Measurements from ENCODE around the gene GTF2I.
"Not testable (repeated sequence)": the region's sequence is repeated elsewhere in the genome, so short reads cannot be mapped to it uniquely, and the experiment has no call there.

Gene GTF2I

GRCh38 chr7:74756673-74757072 is 99.2 kb downstream of the GTF2I start:
- not testable (repeated sequence) for H3K4me1 ChIP-seq (ENCODE audit: insufficient read depth, low read length, poor library complexity, severe bottlenecking); H2AFZ ChIP-seq (ENCODE audit: low read length); H3K9ac ChIP-seq (ENCODE audit: low read depth, low read length, poor library complexity, severe bottlenecking); H3K4me2 ChIP-seq (ENCODE audit: low read depth, low read length, poor library complexity, severe bottlenecking); H3K4me3 ChIP-seq (ENCODE audit: low read length, poor library complexity, severe bottlenecking); H3F3A ChIP-seq (ENCODE audit: low read depth); H3K9me3 ChIP-seq (ENCODE audit: insufficient read depth, low read depth, low read length); H4K20me1 ChIP-seq (ENCODE audit: insufficient read depth, low read length, poor library complexity, severe bottlenecking); H3K79me2 ChIP-seq (ENCODE audit: insufficient read depth, low read length); H3K27me3 ChIP-seq (ENCODE audit: insufficient read depth, low read length, poor library complexity, severe bottlenecking); H3K36me3 ChIP-seq (ENCODE audit: insufficient read depth, low read length); H3K9me2 ChIP-seq (replicated peaks; ENCODE audit: low read depth, low read length)

GRCh38 chr7:74758268-74758667 is 100.8 kb downstream of the GTF2I start:
- H3K79me2 ChIP-seq (ENCODE audit: insufficient read depth, low read length); H3F3A ChIP-seq (ENCODE audit: low read depth); H3K4me3 ChIP-seq (ENCODE audit: low read length, poor library complexity, severe bottlenecking); H3K4me1 ChIP-seq (ENCODE audit: insufficient read depth, low read length, poor library complexity, severe bottlenecking); H3K9me2 ChIP-seq (replicated peaks; ENCODE audit: low read depth, low read length); H3K36me3 ChIP-seq (ENCODE audit: insufficient read depth, low read length); H3K9ac ChIP-seq (ENCODE audit: low read depth, low read length, poor library complexity, severe bottlenecking); H3K9me3 ChIP-seq (ENCODE audit: insufficient read depth, low read depth, low read length); H3K4me2 ChIP-seq (ENCODE audit: low read depth, low read length, poor library complexity, severe bottlenecking); H4K20me1 ChIP-seq (ENCODE audit: insufficient read depth, low read length, poor library complexity, severe bottlenecking); H2AFZ ChIP-seq (ENCODE audit: low read length); H3K27me3 ChIP-seq (ENCODE audit: insufficient read depth, low read length, poor library complexity, severe bottlenecking): not testable (repeated sequence)

- not testable (repeated sequence) for H3K9ac ChIP-seq (ENCODE audit: low read depth, low read length, poor library complexity, severe bottlenecking); H3K9me3 ChIP-seq (ENCODE audit: insufficient read depth, low read depth, low read length); H3K4me1 ChIP-seq (ENCODE audit: insufficient read depth, low read length, poor library complexity, severe bottlenecking); H3K4me3 ChIP-seq (ENCODE audit: low read length, poor library complexity, severe bottlenecking); H3K9me2 ChIP-seq (replicated peaks; ENCODE audit: low read depth, low read length); H3F3A ChIP-seq (ENCODE audit: low read depth); H2AFZ ChIP-seq (ENCODE audit: low read length); H3K79me2 ChIP-seq (ENCODE audit: insufficient read depth, low read length); H3K4me2 ChIP-seq (ENCODE audit: low read depth, low read length, poor library complexity, severe bottlenecking); H4K20me1 ChIP-seq (ENCODE audit: insufficient read depth, low read length, poor library complexity, severe bottlenecking); H3K36me3 ChIP-seq (ENCODE audit: insufficient read depth, low read length); H3K27me3 ChIP-seq (ENCODE audit: insufficient read depth, low read length, poor library complexity, severe bottlenecking)
These were observed 101.5 kb downstream of the GTF2I start for GRCh38 chr7:74758982-74759381.

GRCh38 chr7:74765205-74765918 is 107.8 kb downstream of the GTF2I start:
- H3K36me3 ChIP-seq (ENCODE audit: insufficient read depth, low read length); H3K9me3 ChIP-seq (ENCODE audit: insufficient read depth, low read depth, low read length); H3K4me3 ChIP-seq (ENCODE audit: low read length, poor library complexity, severe bottlenecking); H3K9me2 ChIP-seq (replicated peaks; ENCODE audit: low read depth, low read length); H3K79me2 ChIP-seq (ENCODE audit: insufficient read depth, low read length); H2AFZ ChIP-seq (ENCODE audit: low read length); H3K9ac ChIP-seq (ENCODE audit: low read depth, low read length, poor library complexity, severe bottlenecking); H4K20me1 ChIP-seq (ENCODE audit: insufficient read depth, low read length, poor library complexity, severe bottlenecking); H3K4me1 ChIP-seq (ENCODE audit: insufficient read depth, low read length, poor library complexity, severe bottlenecking); H3F3A ChIP-seq (ENCODE audit: low read depth); H3K4me2 ChIP-seq (ENCODE audit: low read depth, low read length, poor library complexity, severe bottlenecking); H3K27me3 ChIP-seq (ENCODE audit: insufficient read depth, low read length, poor library complexity, severe bottlenecking): not testable (repeated sequence)

GRCh38 chr7:74766509-74766908 is 109.0 kb downstream of the GTF2I start:
- not testable (repeated sequence) for H3K9me3 ChIP-seq (ENCODE audit: insufficient read depth, low read depth, low read length); H3K4me2 ChIP-seq (ENCODE audit: low read depth, low read length, poor library complexity, severe bottlenecking)

GRCh38 chr7:74766991-74767390 is 109.5 kb downstream of the GTF2I start:
- H3F3A ChIP-seq (ENCODE audit: low read depth); H3K27me3 ChIP-seq (ENCODE audit: insufficient read depth, low read length, poor library complexity, severe bottlenecking); H3K9me2 ChIP-seq (replicated peaks; ENCODE audit: low read depth, low read length); H3K9ac ChIP-seq (ENCODE audit: low read depth, low read length, poor library complexity, severe bottlenecking); H3K4me1 ChIP-seq (ENCODE audit: insufficient read depth, low read length, poor library complexity, severe bottlenecking); H2AFZ ChIP-seq (ENCODE audit: low read length); H3K9me3 ChIP-seq (ENCODE audit: insufficient read depth, low read depth, low read length); H3K79me2 ChIP-seq (ENCODE audit: insufficient read depth, low read length); H3K36me3 ChIP-seq (ENCODE audit: insufficient read depth, low read length); H3K4me2 ChIP-seq (ENCODE audit: low read depth, low read length, poor library complexity, severe bottlenecking); H3K4me3 ChIP-seq (ENCODE audit: low read length, poor library complexity, severe bottlenecking); H4K20me1 ChIP-seq (ENCODE audit: insufficient read depth, low read length, poor library complexity, severe bottlenecking): not testable (repeated sequence)

More at GRCh38 chr7:74766509-74766908, 109.0 kb downstream of the GTF2I start:
- H3K4me1 ChIP-seq (ENCODE audit: insufficient read depth, low read length, poor library complexity, severe bottlenecking); H3F3A ChIP-seq (ENCODE audit: low read depth); H3K36me3 ChIP-seq (ENCODE audit: insufficient read depth, low read length); H3K4me3 ChIP-seq (ENCODE audit: low read length, poor library complexity, severe bottlenecking); H3K27me3 ChIP-seq (ENCODE audit: insufficient read depth, low read length, poor library complexity, severe bottlenecking); H4K20me1 ChIP-seq (ENCODE audit: insufficient read depth, low read length, poor library complexity, severe bottlenecking); H3K9ac ChIP-seq (ENCODE audit: low read depth, low read length, poor library complexity, severe bottlenecking); H2AFZ ChIP-seq (ENCODE audit: low read length); H3K9me2 ChIP-seq (replicated peaks; ENCODE audit: low read depth, low read length); H3K79me2 ChIP-seq (ENCODE audit: insufficient read depth, low read length): not testable (repeated sequence)

- not testable (repeated sequence) for H3K9me3 ChIP-seq (ENCODE audit: insufficient read depth, low read depth, low read length); H3F3A ChIP-seq (ENCODE audit: low read depth); H3K79me2 ChIP-seq (ENCODE audit: insufficient read depth, low read length); H3K36me3 ChIP-seq (ENCODE audit: insufficient read depth, low read length); H3K4me1 ChIP-seq (ENCODE audit: insufficient read depth, low read length, poor library complexity, severe bottlenecking); H3K4me2 ChIP-seq (ENCODE audit: low read depth, low read length, poor library complexity, severe bottlenecking); H3K4me3 ChIP-seq (ENCODE audit: low read length, poor library complexity, severe bottlenecking); H3K9me2 ChIP-seq (replicated peaks; ENCODE audit: low read depth, low read length); H3K27me3 ChIP-seq (ENCODE audit: insufficient read depth, low read length, poor library complexity, severe bottlenecking); H2AFZ ChIP-seq (ENCODE audit: low read length); H4K20me1 ChIP-seq (ENCODE audit: insufficient read depth, low read length, poor library complexity, severe bottlenecking); H3K9ac ChIP-seq (ENCODE audit: low read depth, low read length, poor library complexity, severe bottlenecking)
These were observed 112.5 kb downstream of the GTF2I start for GRCh38 chr7:74770062-74770461.
